ENCODE measurements around the gene TTYH2. TPM values are rescaled to one million over a fixed set of nuclear protein-coding genes. Genes with fewer than 3 reads are reported as not detected.

TTYH2 gene
- total RNA-seq, 2 experiments from 2014 or later, result 3.1 to 3.8 TPM

- H3K9me3 ChIP-seq (ENCODE audit: low read length), result no peaks in the 10 kb centered on the region
- TF ChIP-seq EZH2phosphoT487 (IDR thresholded peaks at IDR 0.05; ENCODE audit: borderline replicate concordance, low read depth, low read length) (no peak), CTCF (conservative IDR thresholded peaks at IDR 0.05; ENCODE audit: low read length) (no peak)
- ChIA-PET CTCF (ENCODE audit: unreplicated experiment) (interaction anchor here (0.6 kb wide), 1 partner anchor 10 kb away, joined by 3 read pairs; no protein-coding TSS in a partner anchor), POLR2A (interaction anchor here (0.7 kb wide), 1 partner anchor 12 kb away, joined by 3 read pairs; no protein-coding TSS in a partner anchor)
- H3K79me2 ChIP-seq (ENCODE audit: insufficient read depth, low read depth, low read length), result peaks cover 49% of the 10 kb centered on the region
- H3K4me1 ChIP-seq (ENCODE audit: insufficient read depth, low read length, poor library complexity, severe bottlenecking), result peaks cover 37% of the 10 kb centered on the region
- no peak overlapping the region for H2AFZ ChIP-seq (ENCODE audit: low read length)
- no peak for DNase-seq (ENCODE audit: low spot score)
- H4K20me1 ChIP-seq (ENCODE audit: insufficient read depth, low read length), result peaks cover 36% of the 10 kb centered on the region; the same call in 1 of the 2 replicates
- peak overlapping the region; percentile 84 for H3K4me2 ChIP-seq (ENCODE audit: low read length)
- H3K9me2 ChIP-seq (ENCODE audit: insufficient read depth, low read length), result no peaks in the 10 kb centered on the region
- BruUV-seq (replicated peaks), result no TSS peak
- intact Hi-C loops (cut with micrococcal nuclease; ENCODE audit: unreplicated experiment), result no loop called here
- H3K4me3 ChIP-seq (ENCODE audit: low read depth, low read length, poor library complexity, severe bottlenecking), result peak overlapping the region; percentile 93
- no peak overlapping the region for H3K27ac ChIP-seq (ENCODE audit: low read depth, low read length, poor library complexity, severe bottlenecking)
- H3K36me3 ChIP-seq (ENCODE audit: insufficient read depth, low read length), result peaks cover 78% of the 10 kb centered on the region
Measured at GRCh38 chr17:74206332-74206818, 7.0 kb upstream of the TTYH2 start.

- peaks cover 22% of the 10 kb centered on the region; the same call in 1 of the 2 replicates for H4K20me1 ChIP-seq (ENCODE audit: insufficient read depth, low read length)
- no TSS peak for BruUV-seq (replicated peaks)
- H3K4me2 ChIP-seq (ENCODE audit: low read length), result 0 out of 2 replicates have a peak overlapping the region, but pooled peaks have one; percentile 1
- H3K36me3 ChIP-seq (ENCODE audit: insufficient read depth, low read length), result peaks cover 68% of the 10 kb centered on the region
- POLR2A ChIA-PET, result no interaction called here
- no peaks in the 10 kb centered on the region for H3K9me2 ChIP-seq (ENCODE audit: insufficient read depth, low read length)
- peaks cover 29% of the 10 kb centered on the region for H3K79me2 ChIP-seq (ENCODE audit: insufficient read depth, low read depth, low read length)
- TF ChIP-seq EZH2phosphoT487 (IDR thresholded peaks at IDR 0.05; ENCODE audit: borderline replicate concordance, low read depth, low read length) (no peak), CTCF (conservative IDR thresholded peaks at IDR 0.05; ENCODE audit: low read length) (peak; percentile 100)
- no peak overlapping the region for H3K4me3 ChIP-seq (ENCODE audit: low read depth, low read length, poor library complexity, severe bottlenecking)
- peak overlapping the region; percentile 15 for H3K27ac ChIP-seq (ENCODE audit: low read depth, low read length, poor library complexity, severe bottlenecking)
- CTCF ChIA-PET (ENCODE audit: unreplicated experiment), result no interaction called here
- no peaks in the 10 kb centered on the region for H3K9me3 ChIP-seq (ENCODE audit: low read length)
- H2AFZ ChIP-seq (ENCODE audit: low read length), result no peak overlapping the region
- DNase-seq (ENCODE audit: low spot score), result peak; percentile 70
- H3K4me1 ChIP-seq (ENCODE audit: insufficient read depth, low read length, poor library complexity, severe bottlenecking), result peaks cover 57% of the 10 kb centered on the region
- intact Hi-C loops (cut with micrococcal nuclease; ENCODE audit: unreplicated experiment), result loop anchor here (5.0 to 10.0 kb wide), 3 partner anchors 142 to 618 kb away; no protein-coding TSS in a partner anchor
Measured at GRCh38 chr17:74210191-74211140, 2.9 kb upstream of the TTYH2 start.
